ENCODE measurements around the gene ATP1B4.

The ATP1B4 gene

DNA sequence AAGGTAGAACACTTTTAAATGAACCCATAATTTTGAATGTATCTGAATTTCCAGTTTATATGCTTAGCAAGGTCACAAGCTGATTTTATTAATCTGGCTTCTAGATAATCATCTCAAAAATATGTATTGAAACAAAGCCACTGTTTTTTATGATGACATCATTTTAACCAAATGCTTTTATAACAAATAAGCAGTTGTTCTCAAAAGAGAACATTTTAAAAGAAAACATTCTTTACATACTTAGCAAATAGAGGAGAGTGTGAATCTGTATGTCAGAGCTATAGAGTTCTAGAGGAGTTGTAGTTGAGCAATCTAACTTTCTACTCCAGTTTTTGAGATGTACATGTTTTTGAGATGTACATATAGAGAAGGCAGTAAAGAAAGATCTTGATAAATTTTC is 64.7 kb downstream of the ATP1B4 start:
- no peaks in the 10 kb centered on the region for H3K9me2 ChIP-seq (replicated peaks; ENCODE audit: low read depth, low read length)
- peaks cover 6% of the 10 kb centered on the region for H3K4me1 ChIP-seq (ENCODE audit: insufficient read depth, low read length, poor library complexity, severe bottlenecking)
- H3K4me3 ChIP-seq (ENCODE audit: low read length, poor library complexity, severe bottlenecking), result no peak overlapping the region
- H3K4me2 ChIP-seq (ENCODE audit: low read depth, low read length, poor library complexity, severe bottlenecking), result no peak overlapping the region
- TF ChIP-seq EZH2phosphoT487 (IDR thresholded peaks at IDR 0.05; ENCODE audit: borderline replicate concordance), result no peak
- TF ChIP-seq, protein P1, sequence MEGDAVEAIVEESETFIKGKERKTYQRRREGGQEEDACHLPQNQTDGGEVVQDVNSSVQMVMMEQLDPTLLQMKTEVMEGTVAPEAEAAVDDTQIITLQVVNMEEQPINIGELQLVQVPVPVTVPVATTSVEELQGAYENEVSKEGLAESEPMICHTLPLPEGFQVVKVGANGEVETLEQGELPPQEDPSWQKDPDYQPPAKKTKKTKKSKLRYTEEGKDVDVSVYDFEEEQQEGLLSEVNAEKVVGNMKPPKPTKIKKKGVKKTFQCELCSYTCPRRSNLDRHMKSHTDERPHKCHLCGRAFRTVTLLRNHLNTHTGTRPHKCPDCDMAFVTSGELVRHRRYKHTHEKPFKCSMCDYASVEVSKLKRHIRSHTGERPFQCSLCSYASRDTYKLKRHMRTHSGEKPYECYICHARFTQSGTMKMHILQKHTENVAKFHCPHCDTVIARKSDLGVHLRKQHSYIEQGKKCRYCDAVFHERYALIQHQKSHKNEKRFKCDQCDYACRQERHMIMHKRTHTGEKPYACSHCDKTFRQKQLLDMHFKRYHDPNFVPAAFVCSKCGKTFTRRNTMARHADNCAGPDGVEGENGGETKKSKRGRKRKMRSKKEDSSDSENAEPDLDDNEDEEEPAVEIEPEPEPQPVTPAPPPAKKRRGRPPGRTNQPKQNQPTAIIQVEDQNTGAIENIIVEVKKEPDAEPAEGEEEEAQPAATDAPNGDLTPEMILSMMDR (conservative IDR thresholded peaks at IDR 0.05; ENCODE audit: low read length), result no peak
- H3K79me2 ChIP-seq (ENCODE audit: insufficient read depth, low read length), result no peaks in the 10 kb centered on the region
- H3K9ac ChIP-seq (ENCODE audit: low read depth, low read length, poor library complexity, severe bottlenecking), result no peak overlapping the region
- H4K20me1 ChIP-seq (ENCODE audit: insufficient read depth, low read length, poor library complexity, severe bottlenecking), result no peaks in the 10 kb centered on the region
- H3K27me3 ChIP-seq (ENCODE audit: insufficient read depth, low read length, poor library complexity, severe bottlenecking), result no peaks in the 10 kb centered on the region
- no peaks in the 10 kb centered on the region for H3F3A ChIP-seq (ENCODE audit: low read depth)
- no peak overlapping the region for H2AFZ ChIP-seq (ENCODE audit: low read length)
- no peaks in the 10 kb centered on the region for H3K36me3 ChIP-seq (ENCODE audit: insufficient read depth, low read length)
- no peaks in the 10 kb centered on the region for H3K9me3 ChIP-seq (ENCODE audit: insufficient read depth, low read depth, low read length)

DNA sequence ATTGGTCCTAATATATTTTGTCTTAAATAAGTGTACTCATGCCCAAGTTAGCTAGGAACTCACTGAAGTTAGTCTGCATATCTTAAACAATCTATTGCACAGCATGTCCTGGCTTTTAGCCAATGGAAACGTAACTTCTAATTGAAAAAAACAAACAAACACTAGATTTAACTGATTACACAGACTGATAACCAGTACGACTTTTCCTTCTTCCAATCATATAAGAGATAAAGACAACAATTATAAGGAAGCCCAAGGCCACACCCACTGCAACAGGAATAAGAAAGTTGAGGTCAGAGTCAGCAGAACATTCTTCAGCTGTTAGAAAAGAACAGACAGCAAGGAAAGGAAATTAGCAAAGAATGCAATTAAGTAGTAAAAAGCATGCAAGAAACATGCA is 66.4 kb downstream of the ATP1B4 start:
- H3F3A ChIP-seq (ENCODE audit: low read depth), result no peaks in the 10 kb centered on the region
- no peaks in the 10 kb centered on the region for H4K20me1 ChIP-seq (ENCODE audit: insufficient read depth, low read length, poor library complexity, severe bottlenecking)
- no peaks in the 10 kb centered on the region for H3K9me3 ChIP-seq (ENCODE audit: insufficient read depth, low read depth, low read length)
- H3K79me2 ChIP-seq (ENCODE audit: insufficient read depth, low read length), result no peaks in the 10 kb centered on the region
- H2AFZ ChIP-seq (ENCODE audit: low read length), result no peak overlapping the region
- H3K4me3 ChIP-seq (ENCODE audit: low read length, poor library complexity, severe bottlenecking), result no peak overlapping the region
- H3K4me2 ChIP-seq (ENCODE audit: low read depth, low read length, poor library complexity, severe bottlenecking), result no peak overlapping the region
- no peaks in the 10 kb centered on the region; the same call in 1 of the 2 replicates for H3K36me3 ChIP-seq (ENCODE audit: insufficient read depth, low read length)
- H3K4me1 ChIP-seq (ENCODE audit: insufficient read depth, low read length, poor library complexity, severe bottlenecking), result peaks cover 6% of the 10 kb centered on the region
- no peak overlapping the region for H3K9ac ChIP-seq (ENCODE audit: low read depth, low read length, poor library complexity, severe bottlenecking)
- TF ChIP-seq EZH2phosphoT487 (IDR thresholded peaks at IDR 0.05; ENCODE audit: borderline replicate concordance), result no peak
- TF ChIP-seq, protein P1 (conservative IDR thresholded peaks at IDR 0.05; ENCODE audit: low read length), result no peak
- H3K9me2 ChIP-seq (replicated peaks; ENCODE audit: low read depth, low read length), result no peaks in the 10 kb centered on the region
- H3K27me3 ChIP-seq (ENCODE audit: insufficient read depth, low read length, poor library complexity, severe bottlenecking), result no peaks in the 10 kb centered on the region

- Histone ChIP-seq H3K4me3 (ENCODE audit: low read length, poor library complexity, severe bottlenecking) (no peak overlapping the region), H3K27me3 (ENCODE audit: insufficient read depth, low read length, poor library complexity, severe bottlenecking) (no peaks in the 10 kb centered on the region), H3F3A (ENCODE audit: low read depth) (no peaks in the 10 kb centered on the region), H3K9me3 (ENCODE audit: insufficient read depth, low read depth, low read length) (no peaks in the 10 kb centered on the region), H3K9ac (ENCODE audit: low read depth, low read length, poor library complexity, severe bottlenecking) (no peak overlapping the region), H4K20me1 (ENCODE audit: insufficient read depth, low read length, poor library complexity, severe bottlenecking) (no peaks in the 10 kb centered on the region), H3K9me2 (replicated peaks; ENCODE audit: low read depth, low read length) (no peaks in the 10 kb centered on the region), H3K36me3 (ENCODE audit: insufficient read depth, low read length) (no peaks in the 10 kb centered on the region; the same call in 1 of the 2 replicates), H2AFZ (ENCODE audit: low read length) (no peak overlapping the region), H3K4me1 (ENCODE audit: insufficient read depth, low read length, poor library complexity, severe bottlenecking) (peaks cover 6% of the 10 kb centered on the region), H3K79me2 (ENCODE audit: insufficient read depth, low read length) (no peaks in the 10 kb centered on the region), H3K4me2 (ENCODE audit: low read depth, low read length, poor library complexity, severe bottlenecking) (no peak overlapping the region)
- TF ChIP-seq, protein P1 (conservative IDR thresholded peaks at IDR 0.05; ENCODE audit: low read length), result no peak
- no peak for TF ChIP-seq EZH2phosphoT487 (IDR thresholded peaks at IDR 0.05; ENCODE audit: borderline replicate concordance)
These were observed 68.1 kb downstream of the ATP1B4 start for GRCh38 chrX:120429776-120430540.
